Activated CD4-positive, alpha-beta memory T cell treated with anti-CD3 and anti-CD28 coated beads for 36 hours (primary cell): ENCODE measurements around the gene ATRIP. TPM values are rescaled to one million over a fixed set of nuclear protein-coding genes. Genes with fewer than 3 reads are reported as not detected.
A peak's percentile ranks its signal among the peaks of the same experiment; 100 is the strongest.
"Not testable (repeated sequence)": the region's sequence is repeated elsewhere in the genome, so short reads cannot be mapped to it uniquely, and the experiment has no call there.

Experiments used
- CTCF ChIA-PET: fragments of 350-600 bp; sonication (Branson Sonifier 250); formaldehyde crosslinking; loops from one replicate; lab custom pipeline; 2021; ENCODE audit warnings: antibody characterized with exemption, inconsistent platforms; lab: Charles Lee
- POLR2A ChIA-PET: fragments of 350-600 bp; sonication (Branson Sonifier 250); formaldehyde crosslinking; loops from one replicate; lab custom pipeline; 2021; ENCODE audit warnings: antibody characterized with exemption; lab: Charles Lee
- DNase-seq: peaks from one replicate; pipeline ENCODE4 v3.0.0-alpha.2; 2020
- H3K27ac Mint-ChIP-seq: one replicate; pipeline ENCODE4 v1.8.0; 2021; ENCODE audit warnings: mixed read lengths
- H3K27me3 Mint-ChIP-seq: one replicate; pipeline ENCODE4 v1.8.0; 2021; ENCODE audit warnings: mixed read lengths
- H3K36me3 Mint-ChIP-seq: one replicate; pipeline ENCODE4 v1.8.0; 2021; ENCODE audit warnings: mixed read lengths
- H3K4me1 Mint-ChIP-seq: one replicate; pipeline ENCODE4 v1.8.0; 2021; ENCODE audit warnings: low read depth, mixed read lengths
- H3K4me3 Mint-ChIP-seq: one replicate; pipeline ENCODE4 v1.8.0; 2021; ENCODE audit warnings: mild to moderate bottlenecking, mixed read lengths
- H3K9me3 Mint-ChIP-seq: one replicate; pipeline ENCODE4 v1.8.0; 2021; ENCODE audit warnings: mixed read lengths
- intact Hi-C: fragments of 100-400 bp; cut with micrococcal nuclease; formaldehyde crosslinking; loops from one replicate; pipeline ENCODE4 v1.15.1; 2023
- total RNA-seq, 2 experiments: library from RNA; stranded (reverse); gene quantifications; one replicate each; pipeline ENCODE4 v1.2.3, GENCODE V29; 2021

The ATRIP gene
- total RNA-seq, 2 experiments from 2014 or later: 13.8 to 14.5 TPM

- H3K27me3 Mint-ChIP-seq: no peaks in the 10 kb centered on the region
- peaks cover 19% of the 10 kb centered on the region for H3K4me1 Mint-ChIP-seq
- no peaks in the 10 kb centered on the region for H3K9me3 Mint-ChIP-seq
- DNase-seq: no peak
- H3K36me3 Mint-ChIP-seq: peaks cover 34% of the 10 kb centered on the region
- POLR2A ChIA-PET: no interaction called here
- CTCF ChIA-PET: interaction anchor here (4.6 kb wide), 1 partner anchor 15 kb away, joined by 33 read pairs; no protein-coding TSS in a partner anchor
- H3K27ac Mint-ChIP-seq: no peak overlapping the region
- H3K4me3 Mint-ChIP-seq: no peak overlapping the region
- intact Hi-C loops: no loop called here
Observed at GRCh38 chr3:48451270-48451669, 4.7 kb downstream of the ATRIP start.

GRCh38 chr3:48456456-48456855 is 9.9 kb downstream of the ATRIP start:
- peaks cover 43% of the 10 kb centered on the region for H3K36me3 Mint-ChIP-seq
- peak overlapping the region; percentile 28 for H3K27ac Mint-ChIP-seq
- H3K4me3 Mint-ChIP-seq: no peak overlapping the region
- POLR2A ChIA-PET: interaction anchor here (1.1 to 1.6 kb wide), 2 partner anchors 10 to 17 kb away, joined by 3 to 5 read pairs; partner anchors contain the start of genes ATRIP, CCDC51 and TMA7
- H3K9me3 Mint-ChIP-seq: no peaks in the 10 kb centered on the region
- CTCF ChIA-PET: interaction anchor here (2.6 kb wide), 1 partner anchor 20 kb away, joined by 20 read pairs; no protein-coding TSS in a partner anchor
- no peaks in the 10 kb centered on the region for H3K27me3 Mint-ChIP-seq
- H3K4me1 Mint-ChIP-seq: no peaks in the 10 kb centered on the region
- intact Hi-C loops: no loop called here
- no peak for DNase-seq

GRCh38 chr3:48459331-48459730 is 12.8 kb downstream of the ATRIP start:
- intact Hi-C loops: no loop called here
- Mint-ChIP-seq H3K9me3 (no peaks in the 10 kb centered on the region), H3K27ac (no peak overlapping the region), H3K4me1 (no peaks in the 10 kb centered on the region), H3K27me3 (no peaks in the 10 kb centered on the region), H3K4me3 (no peak overlapping the region), H3K36me3 (peaks cover 29% of the 10 kb centered on the region)
- CTCF ChIA-PET: interaction anchor here (1.3 kb wide), 1 partner anchor 23 kb away, joined by 6 read pairs; no protein-coding TSS in a partner anchor
- POLR2A ChIA-PET: no interaction called here
- no peak for DNase-seq

- no peaks in the 10 kb centered on the region for H3K27me3 Mint-ChIP-seq
- POLR2A ChIA-PET: no interaction called here
Observed at GRCh38 chr3:48459773-48460516, 13.4 kb downstream of the ATRIP start.

GRCh38 chr3:48460517-48460902 is 14.0 kb downstream of the ATRIP start:
- ChIA-PET POLR2A (no interaction called here), CTCF (no interaction called here)
- Mint-ChIP-seq H3K4me1 (peaks cover 2% of the 10 kb centered on the region), H3K27me3 (no peaks in the 10 kb centered on the region), H3K36me3 (peaks cover 21% of the 10 kb centered on the region), H3K27ac (no peak overlapping the region), H3K9me3 (no peaks in the 10 kb centered on the region), H3K4me3 (no peak overlapping the region)
- intact Hi-C loops: no loop called here
- DNase-seq: no peak

More at GRCh38 chr3:48459773-48460516, 13.4 kb downstream of the ATRIP start:
- no peak overlapping the region for H3K4me3 Mint-ChIP-seq
- H3K4me1 Mint-ChIP-seq: no peaks in the 10 kb centered on the region
- intact Hi-C loops: no loop called here
- CTCF ChIA-PET: interaction anchor here (1.3 kb wide), 1 partner anchor 24 kb away, joined by 6 read pairs; no protein-coding TSS in a partner anchor
- DNase-seq: peak; percentile 0
- no peaks in the 10 kb centered on the region for H3K9me3 Mint-ChIP-seq
- H3K27ac Mint-ChIP-seq: no peak overlapping the region
- peaks cover 25% of the 10 kb centered on the region for H3K36me3 Mint-ChIP-seq

- H3K27me3 Mint-ChIP-seq, H3K4me3 Mint-ChIP-seq, H3K9me3 Mint-ChIP-seq, intact Hi-C loops, CTCF ChIA-PET, H3K27ac Mint-ChIP-seq, POLR2A ChIA-PET, DNase-seq: not testable (repeated sequence)
- Mint-ChIP-seq H3K36me3 (peaks cover 24% of the 10 kb centered on the region), H3K4me1 (peaks cover 10% of the 10 kb centered on the region)
Observed at GRCh38 chr3:48461767-48462166, 15.2 kb downstream of the ATRIP start.

- H3K4me1 Mint-ChIP-seq: peaks cover 27% of the 10 kb centered on the region
- no peak overlapping the region for H3K27ac Mint-ChIP-seq
- no peaks in the 10 kb centered on the region for H3K27me3 Mint-ChIP-seq
- ChIA-PET CTCF (interaction anchor here (0.7 to 1.4 kb wide), 5 partner anchors 23 to 94 kb away, joined by 3 to 5 read pairs (median 4); no protein-coding TSS in a partner anchor), POLR2A (interaction anchor here (2.2 kb wide), 1 partner anchor 9 kb away, joined by 10 read pairs; no protein-coding TSS in a partner anchor)
- DNase-seq: no peak
- H3K36me3 Mint-ChIP-seq: peaks cover 33% of the 10 kb centered on the region
- H3K9me3 Mint-ChIP-seq: no peaks in the 10 kb centered on the region
- no peak overlapping the region for H3K4me3 Mint-ChIP-seq
- intact Hi-C loops: no loop called here
Observed at GRCh38 chr3:48463703-48464102, 17.2 kb downstream of the ATRIP start.

GRCh38 chr3:48464713-48465221 is 18.2 kb downstream of the ATRIP start:
- peaks cover 39% of the 10 kb centered on the region for H3K36me3 Mint-ChIP-seq
- ChIA-PET POLR2A (interaction anchor here (2.2 kb wide), 1 partner anchor 8 kb away, joined by 10 read pairs; no protein-coding TSS in a partner anchor), CTCF (interaction anchor here (1.0 to 2.8 kb wide), 5 partner anchors 29 to 85 kb away, joined by 3 to 17 read pairs (median 4); no protein-coding TSS in a partner anchor)
- no peak overlapping the region for H3K4me3 Mint-ChIP-seq
- H3K9me3 Mint-ChIP-seq: no peaks in the 10 kb centered on the region
- no peak for DNase-seq
- intact Hi-C loops: no loop called here
- H3K4me1 Mint-ChIP-seq: peaks cover 38% of the 10 kb centered on the region
- peak overlapping the region; percentile 95 for H3K27ac Mint-ChIP-seq
- no peaks in the 10 kb centered on the region for H3K27me3 Mint-ChIP-seq

GRCh38 chr3:48465237-48465530 is 18.6 kb downstream of the ATRIP start:
- no peaks in the 10 kb centered on the region for H3K27me3 Mint-ChIP-seq
- H3K4me3 Mint-ChIP-seq: peak overlapping the region; percentile 97
- POLR2A ChIA-PET: interaction anchor here (1.0 to 3.9 kb wide), 3 partner anchors 8 to 42 kb away, joined by 3 to 15 read pairs (median 10); partner anchors contain the start of gene ATRIP
- peak overlapping the region; percentile 95 for H3K27ac Mint-ChIP-seq
- CTCF ChIA-PET: interaction anchor here (1.0 to 2.8 kb wide), 3 partner anchors 29 to 84 kb away, joined by 3 to 17 read pairs (median 3); no protein-coding TSS in a partner anchor
- no peak for DNase-seq
- H3K4me1 Mint-ChIP-seq: peaks cover 42% of the 10 kb centered on the region
- H3K36me3 Mint-ChIP-seq: peaks cover 39% of the 10 kb centered on the region
- intact Hi-C loops: no loop called here
- H3K9me3 Mint-ChIP-seq: no peaks in the 10 kb centered on the region

GRCh38 chr3:48465531-48466378 is 19.2 kb downstream of the ATRIP start:
- H3K27me3 Mint-ChIP-seq: no peaks in the 10 kb centered on the region
- peaks cover 35% of the 10 kb centered on the region for H3K36me3 Mint-ChIP-seq
- no peaks in the 10 kb centered on the region for H3K9me3 Mint-ChIP-seq
- peak; percentile 90 for DNase-seq
- H3K4me3 Mint-ChIP-seq: peak overlapping the region; percentile 97
- ChIA-PET POLR2A (interaction anchor here (1.0 to 3.9 kb wide), 5 partner anchors 13 to 91 kb away, joined by 3 to 15 read pairs (median 4); partner anchors contain the start of genes ATRIP and PFKFB4), CTCF (interaction anchor here (0.9 to 2.8 kb wide), 8 partner anchors 8 to 170 kb away, joined by 3 to 17 read pairs (median 4); partner anchors contain the start of gene SLC26A6)
- peak overlapping the region; percentile 95 for H3K27ac Mint-ChIP-seq
- peaks cover 46% of the 10 kb centered on the region for H3K4me1 Mint-ChIP-seq
- intact Hi-C loops: no loop called here

GRCh38 chr3:48466386-48467109 is 20.0 kb downstream of the ATRIP start:
- peaks cover 31% of the 10 kb centered on the region for H3K36me3 Mint-ChIP-seq
- peak overlapping the region; percentile 95 for H3K27ac Mint-ChIP-seq
- intact Hi-C loops: no loop called here
- DNase-seq: peak; percentile 57
- ChIA-PET CTCF (interaction anchor here (0.9 to 2.8 kb wide), 7 partner anchors 9 to 169 kb away, joined by 3 to 17 read pairs (median 6); partner anchors contain the start of gene SLC26A6), POLR2A (interaction anchor here (0.6 to 3.9 kb wide), 8 partner anchors 12 to 90 kb away, joined by 3 to 15 read pairs (median 4); partner anchors contain the start of genes ATRIP and PFKFB4)
- H3K4me3 Mint-ChIP-seq: peak overlapping the region; percentile 97
- no peaks in the 10 kb centered on the region for H3K27me3 Mint-ChIP-seq
- H3K4me1 Mint-ChIP-seq: peaks cover 46% of the 10 kb centered on the region
- no peaks in the 10 kb centered on the region for H3K9me3 Mint-ChIP-seq
